K562 (cell line): Measurements from ENCODE around the gene MACROD2. TPM values are rescaled to one million over a fixed set of nuclear protein-coding genes. Genes with fewer than 3 reads are reported as not detected.

Source experiments
- ATAC-seq: fragments of 200-7000 bp; cut with Tn5 transposase; 3 replicates; pipeline ENCODE4 v1.9.1; 2020; ENCODE audit warnings: moderate library complexity
- BruUV-seq: library from RNA; stranded (reverse); fragments of 400-500 nt; replicated peaks from 2 replicates; lab custom pipeline; 2021; lab: Mats Ljungman, UMichigan
- CTCF ChIA-PET: fragments of 300-600 bp; formaldehyde crosslinking; extraction: SDS; loops from one replicate; lab custom pipeline; 2021; ENCODE audit warnings: low intra/inter-chr PET ratio; lab: Yijun Ruan, JAX
- POLR2A ChIA-PET: fragments of 300-600, 350-650 bp; sonication (Branson Sonifier 250); formaldehyde crosslinking; extraction: SDS; loops from one replicate; lab custom pipeline; 2021; ENCODE audit warnings: antibody characterized with exemption, inconsistent platforms; lab: Yijun Ruan, JAX
- DNase-seq, 4 experiments: peaks; one replicate each; pipeline versions ENCODE4 v3.0.0 to v3.0.0-alpha.2; 2011 to 2018; ENCODE audit warnings: low spot score in 3 of 4, mixed read lengths in 3 of 4; ENCODE audit errors: extremely low read depth in 1 of 4
- FAIRE-seq: peaks from 2 replicates; lab custom pipeline; 2011; peaks lifted over from hg19 to GRCh38; lab: Jason Lieb, UNC
- H2AFZ ChIP-seq: 2 replicates; pipeline ENCODE4 v1.6.0; 2011; ENCODE audit warnings: low read depth, low read length, control low read depth, inconsistent platforms
- H3K27ac ChIP-seq: fragments of 200-600 bp; 3 replicates; pipeline ENCODE4 v1.8.0; 2011; ENCODE audit warnings: low read depth, mild to moderate bottlenecking, control low read depth, inconsistent platforms, low read length, moderate library complexity, mixed read lengths; ENCODE audit errors: extremely low read depth
- H3K27me3 ChIP-seq, 2 experiments: fragments of 300-600 bp in 1 of 2; 2 replicates in 1 of 2; 3 replicates in 1 of 2; pipeline versions ENCODE4 v1.6.0 to v1.8.0; 2011; ENCODE audit warnings: inconsistent platforms in 2 of 2, low read length in 2 of 2, mild to moderate bottlenecking in 1 of 2, mixed read lengths in 1 of 2, moderate library complexity in 1 of 2; ENCODE audit not compliant: control insufficient read depth in 2 of 2, insufficient read depth in 2 of 2
- H3K36me3 ChIP-seq: fragments of 300-600 bp; 3 replicates; pipeline ENCODE4 v1.8.0; 2011; ENCODE audit warnings: mild to moderate bottlenecking, low read length, inconsistent platforms; ENCODE audit not compliant: control insufficient read depth, insufficient read depth
- H3K4me1 ChIP-seq, 2 experiments: fragments of 200-600 bp in 1 of 2; replicated peaks in 1 of 2; 2 replicates in 1 of 2; 3 replicates in 1 of 2; pipeline versions ENCODE4 v1.5.1 to v1.8.0; 2011; ENCODE audit warnings: inconsistent platforms in 2 of 2, low read length in 2 of 2, mild to moderate bottlenecking in 1 of 2, mixed read lengths in 1 of 2, moderate library complexity in 1 of 2; ENCODE audit not compliant: control insufficient read depth in 2 of 2, insufficient read depth in 2 of 2
- H3K4me2 ChIP-seq: 2 replicates; pipeline ENCODE4 v1.6.1; 2011; ENCODE audit warnings: low read length, control low read depth, inconsistent platforms, mixed read lengths; ENCODE audit not compliant: insufficient read depth
- H3K4me3 ChIP-seq: fragments of 200-600 bp; sonication (generic), shearing (Covaris generic); 2 replicates; pipeline ENCODE4 v1.5.1; 2016; ENCODE audit warnings: control low read depth, inconsistent platforms
- H3K79me2 ChIP-seq: fragments of 200-600 bp; 3 replicates; pipeline ENCODE4 v1.8.0; 2011; ENCODE audit warnings: low read length, inconsistent platforms; ENCODE audit not compliant: control insufficient read depth, insufficient read depth
- H3K9ac ChIP-seq, 2 experiments: 2 replicates each; pipeline versions ENCODE4 v1.6.0 to v1.6.1; 2011; ENCODE audit warnings: low read depth in 2 of 2, low read length in 2 of 2, control low read depth in 1 of 2, inconsistent platforms in 1 of 2, mild to moderate bottlenecking in 1 of 2, mixed read lengths in 1 of 2; ENCODE audit not compliant: insufficient read depth in 1 of 2
- H3K9me1 ChIP-seq: one replicate; pipeline ENCODE4 v1.6.0; 2011; ENCODE audit warnings: inconsistent platforms, mild to moderate bottlenecking, low read length, moderate library complexity; ENCODE audit not compliant: control insufficient read depth, insufficient read depth
- H3K9me3 ChIP-seq: replicated peaks from 2 replicates; pipeline ENCODE4 v1.5.1; 2011; ENCODE audit warnings: low read depth, low read length, inconsistent platforms; ENCODE audit not compliant: control insufficient read depth, insufficient read depth
- H4K20me1 ChIP-seq: replicated peaks from 2 replicates; pipeline ENCODE4 v1.6.1; 2011; ENCODE audit warnings: low read length, inconsistent platforms, mixed read lengths; ENCODE audit not compliant: control insufficient read depth, insufficient read depth
- NFATC3 ChIP-seq: fragments of 450-650 bp; IDR thresholded peaks from 2 replicates; pipeline ENCODE4 v1.6.1; 2017; ENCODE audit warnings: mild to moderate bottlenecking
- PHF8 ChIP-seq: fragments of 200-600 bp; sonication (generic); IDR thresholded peaks from 2 replicates; pipeline ENCODE4 v1.6.1; 2012; ENCODE audit warnings: mixed run types, mild to moderate bottlenecking, inconsistent platforms, low read length, moderate library complexity, borderline replicate concordance
- ZBTB17 ChIP-seq: fragments of 450-650 bp; formaldehyde crosslinking; IDR thresholded peaks from 2 replicates; pipeline ENCODE4 v1.4.0; 2020; ENCODE audit warnings: mild to moderate bottlenecking
- ZFX ChIP-seq: sonication (generic); formaldehyde crosslinking; IDR thresholded peaks from 2 replicates; pipeline ENCODE4 v1.8.0; 2022; ENCODE audit warnings: mild to moderate bottlenecking, missing genetic modification reagents, moderate library complexity
- ZNF699 ChIP-seq: fragments of 250-450 bp; sonication (Bioruptor Pico); IDR thresholded peaks from 2 replicates; pipeline ENCODE4 v1.8.0; 2021; ENCODE audit warnings: mild to moderate bottlenecking, moderate library complexity; ENCODE audit not compliant: insufficient replicate concordance
- WGBS: fragments of 100-300 bp; shearing (Covaris generic); methylation state at CpG from one replicate; pipeline ENCODE4 v1.1.6; 2016; ENCODE audit warnings: low coverage, mixed read lengths; ENCODE audit not compliant: insufficient coverage; ENCODE audit errors: missing lambda C conversion rate; 5-methylcytosine and 5-hydroxymethylcytosine counted together
- in situ Hi-C: fragments of 300-500 bp; cut with MboI; formaldehyde crosslinking; loops from 4 replicates; pipeline ENCODE4 v1.15.0; 2018; ENCODE audit warnings: inconsistent platforms, mixed read lengths
- intact Hi-C: fragments of 100-400 bp; cut with micrococcal nuclease; formaldehyde crosslinking; loops from 2 replicates; pipeline ENCODE4 v1.14.2; 2022
- polyA plus RNA-seq, 8 experiments: library from polyadenylated mRNA; depleted of rRNA in 4 of 8; stranded (reverse) in 5 of 8; unstranded in 3 of 8; fragments of >200 nt; fragmentation: Nextera tagmentation in 2 of 8; fragmentation: Illumina TruSeq in 1 of 8; extraction: Ambion mirVana in 2 of 8; extraction: Trizol in 1 of 8; gene quantifications; 2 replicates each; pipeline versions ENCODE4 v1.2.1 to v1.2.3, GENCODE V29; 2011 to 2014; ENCODE audit warnings: inconsistent platforms in 1 of 8, missing spikeins in 1 of 8
- total RNA-seq, 7 experiments: library from RNA; depleted of rRNA in 6 of 7; stranded (reverse); fragments of >200 nt in 6 of 7; fragmentation: Illumina TruSeq in 2 of 7; extraction: Trizol in 2 of 7; gene quantifications; 2 replicates each; pipeline versions ENCODE4 v1.2.1 to v1.2.3, GENCODE V29; 2011 to 2021; ENCODE audit warnings: low replicate concordance in 1 of 7

The MACROD2 gene
- total and polyA plus RNA-seq, 9 of the 15 experiments (the other 6 are each of a cell fraction or from before 2014, with no cell fraction given) = not detected

DNA sequence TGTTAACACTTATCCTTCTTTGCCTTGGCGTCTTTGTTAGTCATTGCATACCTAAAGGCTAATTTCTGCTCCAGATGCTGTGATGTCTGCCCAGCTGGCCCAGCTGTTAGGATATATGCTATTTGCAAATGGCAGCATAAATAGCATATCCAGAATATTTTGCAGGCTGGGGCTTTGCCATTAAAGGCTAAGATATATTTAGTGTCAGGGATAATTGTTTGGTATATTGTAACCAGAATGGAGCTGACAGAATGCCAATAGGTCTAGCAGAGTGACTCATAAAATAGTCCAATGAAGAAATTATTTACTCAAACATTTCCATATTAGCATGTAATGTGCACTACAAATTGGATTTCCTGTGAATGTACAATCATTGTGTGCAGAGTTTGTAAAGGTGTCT lies 926.2 kb downstream of the MACROD2 start:
- Histone ChIP-seq H4K20me1 (no peaks in the 10 kb centered on the region), H3K27me3 (no peaks in the 10 kb centered on the region), H3K36me3 (no peaks in the 10 kb centered on the region), H3K27ac (no peak overlapping the region), H3K4me1 (no peaks in the 10 kb centered on the region), H2AFZ (no peak overlapping the region), H3K79me2 (no peaks in the 10 kb centered on the region), H3K4me3 (no peak overlapping the region), H3K9me3 (no peaks in the 10 kb centered on the region), H3K4me2 (no peak overlapping the region), H3K9me1 (no peaks in the 10 kb centered on the region), H3K9ac (no peak overlapping the region)
- no peak for TF ChIP-seq ZFX (CRISPR knock-in tag)
- DNase-seq (no peak), FAIRE-seq (no peak), ATAC-seq (no peak)
- BruUV-seq = no TSS peak
- 14% methylated on average over 1 of the region's 1 CpG for WGBS
- ChIA-PET CTCF (no interaction called here), POLR2A (no interaction called here)
- in situ Hi-C loops (no loop called here), intact Hi-C loops (no loop called here)

DNA sequence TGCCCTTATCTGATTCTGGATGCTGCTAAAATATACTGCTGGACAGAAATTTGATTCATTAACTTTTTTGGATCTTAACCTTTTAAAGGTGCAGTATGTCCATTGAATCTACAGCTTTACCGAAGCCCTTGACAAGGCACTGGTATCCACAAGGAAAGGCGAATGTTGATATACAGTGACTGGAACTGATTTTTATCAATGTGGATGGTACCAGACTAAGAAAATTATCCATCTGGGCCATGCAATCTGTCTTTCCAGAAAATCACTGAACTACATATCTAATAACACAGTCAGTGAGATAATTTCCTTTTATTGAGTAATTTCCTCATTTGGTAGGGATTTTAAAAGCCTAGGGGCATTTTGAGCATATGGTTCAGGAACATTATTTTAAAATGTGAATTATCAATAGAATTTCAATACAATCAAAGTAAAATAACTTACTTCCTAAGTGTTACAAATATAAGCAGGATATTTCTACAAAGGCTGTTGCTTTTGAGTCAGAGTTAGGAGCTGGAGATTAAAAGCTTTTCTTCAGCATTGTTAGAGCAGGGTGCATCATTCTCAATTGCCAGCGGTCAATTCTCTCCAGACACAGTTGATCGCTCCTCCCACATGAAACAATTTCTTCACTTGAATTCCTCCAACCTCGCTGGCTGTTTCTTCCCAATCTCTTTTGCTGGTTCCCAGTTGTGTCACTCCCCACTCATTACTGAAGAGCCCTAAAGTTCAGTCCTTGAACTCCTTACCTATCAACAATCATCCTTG lies 927.4 kb downstream of the MACROD2 start:
- H2AFZ ChIP-seq = no peak overlapping the region
- ATAC-seq (no peak), FAIRE-seq (no peak), DNase-seq (no peak)
- BruUV-seq = no TSS peak
- intact Hi-C loops (no loop called here), in situ Hi-C loops (no loop called here)
- TF ChIP-seq ZBTB17 (CRISPR knock-in tag) (no peak), ZNF699 (CRISPR knock-in tag) (no peak), PHF8 (no peak), NFATC3 (no peak)
- H3K4me2 ChIP-seq = no peak overlapping the region
- ChIA-PET POLR2A (no interaction called here), CTCF (no interaction called here)
- no peaks in the 10 kb centered on the region for H3K9me1 ChIP-seq
- H3K27me3 ChIP-seq = no peaks in the 10 kb centered on the region
- H3K9me3 ChIP-seq = no peaks in the 10 kb centered on the region
- H4K20me1 ChIP-seq = no peaks in the 10 kb centered on the region
- no peaks in the 10 kb centered on the region for H3K79me2 ChIP-seq
- WGBS = 0% methylated on average over 5 of the region's 5 CpGs
- H3K4me1 ChIP-seq = no peaks in the 10 kb centered on the region
- H3K36me3 ChIP-seq = no peaks in the 10 kb centered on the region
- H3K9ac ChIP-seq = no peak overlapping the region
- H3K4me3 ChIP-seq = no peak overlapping the region
- H3K27ac ChIP-seq = no peak overlapping the region
